Stomach (tissue), 9 donors: ENCODE measurements around the gene OTOG. TPM values are rescaled to one million over a fixed set of nuclear protein-coding genes. Genes with fewer than 3 reads are reported as not detected.
"Not testable (repeated sequence)": the region's sequence is repeated elsewhere in the genome, so short reads cannot be mapped to it uniquely, and the experiment has no call there.

Experiments
- DNase-seq, 2 donors: peaks; one replicate each; pipeline versions ENCODE4 v3.0.0 to v3.0.0-alpha.2; 2013 to 2019
- H3K27ac ChIP-seq, 5 donors: fragments of 200-600 bp in 4 of 5; sonication (generic) in 4 of 5; one replicate each; pipeline ENCODE4 v1.5.1; 2013 to 2019; ENCODE audit warnings: mild to moderate bottlenecking in 1 of 5, moderate library complexity in 1 of 5
- H3K27me3 ChIP-seq, 3 donors: fragments of 200-600 bp; sonication (generic); one replicate each; pipeline ENCODE4 v1.5.1; 2017 to 2019; ENCODE audit warnings: mixed run types in 1 of 3
- H3K36me3 ChIP-seq, 4 donors: fragments of 200-600 bp; sonication (generic); 1 replicate in 3 of 4; 2 replicates in 1 of 4; pipeline ENCODE4 v1.5.1; 2016 to 2019
- H3K4me1 ChIP-seq, 4 donors: fragments of 200-600 bp; sonication (generic); one replicate each; pipeline ENCODE4 v1.5.1; 2016 to 2019
- H3K4me3 ChIP-seq, 4 donors: fragments of 200-600 bp; sonication (generic) in 3 of 4; one replicate each; pipeline ENCODE4 v1.5.1; 2016 to 2019; ENCODE audit warnings: mild to moderate bottlenecking in 1 of 4
- H3K9me3 ChIP-seq, 4 donors: fragments of 200-600 bp; sonication (generic); one replicate each; pipeline ENCODE4 v1.5.1; 2016 to 2019
- CTCF ChIP-seq, 7 experiments: fragments of 450-650 bp in 4 of 7; fragments of 200-600 bp in 3 of 7; sonication (generic) in 3 of 7; IDR thresholded peaks; one replicate each; pipeline ENCODE4 v1.5.1; 2016 to 2019; ENCODE audit warnings: antibody characterized with exemption in 7 of 7, control low read depth in 2 of 7, mild to moderate bottlenecking in 1 of 7
- EP300 ChIP-seq: sonication (generic); formaldehyde crosslinking; IDR thresholded peaks from one replicate; pipeline ENCODE4 v1.6.1; 2017; ENCODE audit warnings: antibody characterized with exemption
- POLR2A ChIP-seq, 4 donors: fragments of 450-650 bp; IDR thresholded peaks; one replicate each; pipeline ENCODE4 v1.6.1; 2016; ENCODE audit warnings: antibody characterized with exemption in 4 of 4, control low read depth in 2 of 4, mild to moderate bottlenecking in 1 of 4, moderate library complexity in 1 of 4
- POLR2AphosphoS5 ChIP-seq, 3 donors: sonication (generic); formaldehyde crosslinking; IDR thresholded peaks; one replicate each; pipeline ENCODE4 v1.6.1; 2016; ENCODE audit warnings: antibody characterized with exemption in 3 of 3
- WGBS, 5 donors: extraction: QIAGEN DNeasy Blood & Tissue Kit in 3 of 5; methylation state at CpG; one replicate each; pipeline versions ENCODE4 v1.1.5 to v1.1.7; 2013 to 2018; 5-methylcytosine and 5-hydroxymethylcytosine counted together
- intact Hi-C: fragments of 100-400 bp; cut with DNase I; formaldehyde crosslinking; loops from one replicate; pipeline ENCODE4 v1.15.1; 2023; ENCODE audit warnings: low total_unique reads
- polyA plus RNA-seq, 3 donors: library from polyadenylated mRNA; stranded (reverse); fragments of 200-250 nt; gene quantifications; one replicate each; pipeline ENCODE4 v1.2.3, GENCODE V29; 2013
- total RNA-seq, 5 donors: library from RNA; depleted of rRNA; stranded (reverse); fragments of >200 nt; gene quantifications; one replicate each; pipeline versions ENCODE4 v1.1.0 to v1.2.3, GENCODE V29; 2014 to 2016
- donor health status: healthy with polysubstance abuse.
- donor health status: Bipolar disorder and iron deficiency.
- donor health status: healthy.

OTOG gene
- total and polyA plus RNA-seq, 8 donors, result not detected

GRCh38 chr11:17611503-17612220, 64.6 kb downstream of the OTOG start:
- no peak for TF ChIP-seq CTCF (IDR thresholded peaks at IDR 0.05)
- TF ChIP-seq POLR2AphosphoS5 (IDR thresholded peaks at IDR 0.05), result no peak
- TF ChIP-seq EP300, result no peak
- no peak for TF ChIP-seq POLR2A (IDR thresholded peaks at IDR 0.05)
- no peak for DNase-seq
- no peaks in the 10 kb centered on the region for H3K9me3 ChIP-seq
- H3K27ac ChIP-seq, result no peak overlapping the region
- WGBS, 5 donors, result 85 to 91% (median 88%) methylated on average over 6 to 13 of the region's 13 CpGs
- no peak overlapping the region for H3K4me3 ChIP-seq
- H3K4me1 ChIP-seq, result no peaks in the 10 kb centered on the region
- intact Hi-C loops, result no loop called here
- H3K27me3 ChIP-seq, result peaks cover 0 to 11% (median 0%) of the 10 kb centered on the region in 3 donors
- H3K36me3 ChIP-seq, result no peaks in the 10 kb centered on the region

- Histone ChIP-seq H3K27me3 (peaks cover 0 to 11% (median 0%) of the 10 kb centered on the region in 3 donors), H3K4me3 (no peak overlapping the region), H3K9me3 (no peaks in the 10 kb centered on the region), H3K27ac (no peak overlapping the region), H3K36me3 (no peaks in the 10 kb centered on the region), H3K4me1 (no peaks in the 10 kb centered on the region)
- WGBS, 5 donors, result 69 to 80% (median 76%) methylated on average over 9 to 18 of the region's 18 CpGs
- intact Hi-C loops, result no loop called here
- no peak for DNase-seq
- no peak for TF ChIP-seq POLR2A (IDR thresholded peaks at IDR 0.05)
- no peak for TF ChIP-seq EP300
- no peak for TF ChIP-seq POLR2AphosphoS5 (IDR thresholded peaks at IDR 0.05)
- TF ChIP-seq CTCF (IDR thresholded peaks at IDR 0.05), result no peak
Measured at GRCh38 chr11:17612221-17613188, 65.4 kb downstream of the OTOG start.

- no peak for DNase-seq
- intact Hi-C loops, result no loop called here
- no peaks in the 10 kb centered on the region for H3K36me3 ChIP-seq
- no peak overlapping the region for H3K27ac ChIP-seq
- no peaks in the 10 kb centered on the region for H3K9me3 ChIP-seq
- WGBS, 5 donors, result 80 to 85% (median 84%) methylated on average over 5 of the region's 5 CpGs
- peaks cover 0 to 16% (median 0%) of the 10 kb centered on the region in 3 donors for H3K27me3 ChIP-seq
- H3K4me1 ChIP-seq, result no peaks in the 10 kb centered on the region
- TF ChIP-seq EP300 (no peak), POLR2A (IDR thresholded peaks at IDR 0.05) (no peak), POLR2AphosphoS5 (IDR thresholded peaks at IDR 0.05) (no peak), CTCF (IDR thresholded peaks at IDR 0.05) (no peak)
- H3K4me3 ChIP-seq, result no peak overlapping the region
Measured at GRCh38 chr11:17613428-17613962, 66.4 kb downstream of the OTOG start.

GRCh38 chr11:17613983-17614382, 66.9 kb downstream of the OTOG start:
- Histone ChIP-seq H3K4me1 (no peaks in the 10 kb centered on the region), H3K27me3 (peaks cover 0 to 16% (median 0%) of the 10 kb centered on the region in 3 donors), H3K36me3 (no peaks in the 10 kb centered on the region), H3K27ac (no peak overlapping the region), H3K9me3 (peaks cover 0 to 4% (median 3%) of the 10 kb centered on the region in 4 donors), H3K4me3 (no peak overlapping the region)
- intact Hi-C loops, result no loop called here
- TF ChIP-seq EP300 (no peak), CTCF (IDR thresholded peaks at IDR 0.05) (no peak), POLR2A (IDR thresholded peaks at IDR 0.05) (no peak), POLR2AphosphoS5 (IDR thresholded peaks at IDR 0.05) (no peak)
- no peak for DNase-seq
- 87 to 93% (median 91%) methylated on average over 5 of the region's 5 CpGs for WGBS, 5 donors

DNA sequence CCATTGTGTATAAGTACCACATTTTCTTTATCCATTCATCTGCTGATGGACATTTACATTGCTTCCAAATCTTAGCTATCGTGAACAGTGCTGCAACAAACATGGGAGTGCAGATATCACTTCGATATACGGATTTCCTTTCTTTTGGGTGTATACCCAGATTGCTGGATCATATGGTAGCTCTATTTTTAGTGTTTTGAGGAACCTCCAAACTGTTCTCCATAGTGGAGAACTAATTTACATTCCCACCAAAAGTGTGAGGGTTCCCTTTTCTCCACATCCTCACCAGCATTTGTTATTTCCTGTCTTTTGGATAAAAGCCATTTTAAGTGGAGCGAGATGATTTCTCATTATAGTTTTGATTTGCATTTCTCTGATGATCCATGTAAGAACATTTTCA, 75.7 kb downstream of the OTOG start:
- H3K9me3 ChIP-seq, result peaks cover 0 to 36% (median 25%) of the 10 kb centered on the region in 4 donors
- WGBS, 5 donors, result 84 to 92% (median 89%) methylated on average over 4 of the region's 4 CpGs
- peaks cover 0 to 13% (median 0%) of the 10 kb centered on the region in 3 donors for H3K27me3 ChIP-seq
- H3K27ac ChIP-seq, H3K4me1 ChIP-seq, H3K36me3 ChIP-seq, DNase-seq, H3K4me3 ChIP-seq, intact Hi-C loops: not testable (repeated sequence)
